GM23338 (cell line): Measurements from ENCODE around the gene LRP1B. TPM values are rescaled to one million over a fixed set of nuclear protein-coding genes. Genes with fewer than 3 reads are reported as not detected.

Experiments
- ATAC-seq: fragments of 200-7000 bp; cut with Tn5 transposase; 3 replicates; pipeline ENCODE4 v1.9.1; 2020
- DNase-seq: peaks from one replicate; pipeline ENCODE4 v3.0.0-alpha.2; 2015; ENCODE audit warnings: low spot score
- H2AFZ ChIP-seq: fragments of 200-600 bp; sonication (generic); 2 replicates; pipeline ENCODE4 v1.8.0; 2016; ENCODE audit warnings: antibody characterized with exemption, mild to moderate bottlenecking, moderate library complexity
- H3F3A ChIP-seq: fragments of 200-600 bp; sonication (generic); replicated peaks from 2 replicates; pipeline ENCODE4 v1.8.0; 2017; ENCODE audit warnings: antibody characterized with exemption, mixed run types, low read depth
- H3K27ac ChIP-seq: fragments of 200-600 bp; sonication (generic); 2 replicates; pipeline ENCODE4 v1.6.1; 2016; ENCODE audit warnings: low read depth
- H3K27me3 ChIP-seq: fragments of 200-600 bp; sonication (generic); 2 replicates; pipeline ENCODE4 v1.8.0; 2016; ENCODE audit warnings: mild to moderate bottlenecking, mixed run types, moderate library complexity; ENCODE audit not compliant: insufficient read depth
- H3K36me3 ChIP-seq: fragments of 200-600 bp; sonication (generic); 2 replicates; pipeline ENCODE4 v1.8.0; 2016; ENCODE audit warnings: mild to moderate bottlenecking; ENCODE audit not compliant: insufficient read depth
- H3K4me1 ChIP-seq: fragments of 200-600 bp; sonication (generic); 2 replicates; pipeline ENCODE4 v1.8.0; 2016; ENCODE audit warnings: mild to moderate bottlenecking, moderate library complexity; ENCODE audit not compliant: insufficient read depth
- H3K4me2 ChIP-seq: fragments of 200-600 bp; sonication (generic); 2 replicates; pipeline ENCODE4 v1.7.1; 2017; ENCODE audit warnings: mixed run types
- H3K4me3 ChIP-seq: fragments of 200-600 bp; sonication (generic); 2 replicates; pipeline ENCODE4 v1.6.1; 2016; ENCODE audit warnings: mixed run types
- H3K79me2 ChIP-seq: fragments of 200-600 bp; sonication (generic); replicated peaks from 2 replicates; pipeline ENCODE4 v1.8.0; 2017; ENCODE audit warnings: mild to moderate bottlenecking; ENCODE audit not compliant: insufficient read depth
- H3K9me2 ChIP-seq: fragments of 200-600 bp; sonication (generic); 2 replicates; pipeline ENCODE4 v1.8.0; 2017; ENCODE audit not compliant: insufficient read depth
- H4K20me1 ChIP-seq: fragments of 200-600 bp; sonication (generic); replicated peaks from 2 replicates; pipeline ENCODE4 v1.8.0; 2017; ENCODE audit warnings: mild to moderate bottlenecking; ENCODE audit not compliant: insufficient read depth
- H3K27ac Mint-ChIP-seq: 2 replicates; pipeline ENCODE4 v1.8.0; 2020; ENCODE audit warnings: inconsistent platforms, mild to moderate bottlenecking, moderate library complexity, mixed read lengths
- H3K27me3 Mint-ChIP-seq: 3 replicates; pipeline ENCODE4 v1.8.0; 2022; ENCODE audit warnings: low read depth, mild to moderate bottlenecking, moderate library complexity, mixed read lengths, inconsistent platforms; ENCODE audit not compliant: insufficient read depth, poor library complexity
- H3K36me3 Mint-ChIP-seq: 3 replicates; pipeline ENCODE4 v1.8.0; 2021; ENCODE audit warnings: low read depth, mild to moderate bottlenecking, inconsistent platforms, moderate library complexity, mixed read lengths
- H3K4me1 Mint-ChIP-seq: 3 replicates; pipeline ENCODE4 v1.8.0; 2020; ENCODE audit warnings: mild to moderate bottlenecking, inconsistent platforms, mixed read lengths
- H3K4me3 Mint-ChIP-seq: 3 replicates; pipeline ENCODE4 v1.8.0; 2021; ENCODE audit warnings: moderate library complexity, mild to moderate bottlenecking, inconsistent platforms, mixed read lengths
- H3K9me3 Mint-ChIP-seq: 3 replicates; pipeline ENCODE4 v1.8.0; 2020; ENCODE audit warnings: moderate library complexity, mild to moderate bottlenecking, inconsistent platforms, mixed read lengths
- CREB1 ChIP-seq: fragments of 250-450 bp; sonication (Bioruptor Pico); IDR thresholded peaks from 2 replicates; pipeline ENCODE4 v1.5.0; 2020; ENCODE audit warnings: low read depth, mild to moderate bottlenecking, moderate library complexity
- EZH2 ChIP-seq: fragments of 200-600 bp; sonication (generic); IDR thresholded peaks from one replicate; pipeline ENCODE4 v1.8.0; 2017; ENCODE audit warnings: antibody characterized with exemption, mild to moderate bottlenecking, low read depth; ENCODE audit not compliant: unreplicated experiment
- EZH2phosphoT487 ChIP-seq: fragments of 200-600 bp; sonication (generic); IDR thresholded peaks from one replicate; pipeline ENCODE4 v1.8.1; 2018; ENCODE audit warnings: antibody characterized with exemption; ENCODE audit not compliant: unreplicated experiment
- JUNB ChIP-seq: IDR thresholded peaks from one replicate; pipeline ENCODE4 v1.6.1; 2016; ENCODE audit warnings: antibody characterized with exemption; ENCODE audit not compliant: unreplicated experiment
- NANOG ChIP-seq: IDR thresholded peaks from 2 replicates; pipeline ENCODE4 v1.6.1; 2016; ENCODE audit warnings: antibody characterized with exemption, borderline replicate concordance
- POLR2AphosphoS5 ChIP-seq: IDR thresholded peaks from 2 replicates; pipeline ENCODE4 v1.6.1; 2016; ENCODE audit warnings: antibody characterized with exemption, low read depth
- STAT1 ChIP-seq: IDR thresholded peaks from one replicate; pipeline ENCODE4 v1.6.1; 2016; ENCODE audit warnings: antibody characterized with exemption; ENCODE audit not compliant: unreplicated experiment
- ZNF331 ChIP-seq: fragments of 250-450 bp; sonication (Bioruptor Pico); IDR thresholded peaks from 2 replicates; pipeline ENCODE4 v1.5.0; 2020; ENCODE audit warnings: low read depth, mild to moderate bottlenecking, moderate library complexity
- polyA plus RNA-seq: library from polyadenylated mRNA; unstranded; fragments of >200 nt; fragmentation: Nextera tagmentation; extraction: Ambion mirVana; gene quantifications from 2 replicates; pipeline ENCODE4 v1.2.1, GENCODE V29; 2016
- total RNA-seq: library from RNA; depleted of rRNA; stranded (reverse); fragments of >200 nt; shearing (Covaris generic); gene quantifications from 2 replicates; pipeline ENCODE4 v1.2.3, GENCODE V29; 2014
- TF ChIP-seq, protein P1 (sequence below): fragments of 250-450 bp; sonication (Bioruptor Pico); IDR thresholded peaks from 2 replicates; pipeline ENCODE4 v1.5.0; 2020; ENCODE audit warnings: mild to moderate bottlenecking, moderate library complexity
- TF ChIP-seq, protein P2 (sequence below): IDR thresholded peaks from 2 replicates; pipeline ENCODE4 v1.6.1; 2016; ENCODE audit warnings: antibody characterized with exemption

Gene LRP1B
- total and polyA plus RNA-seq, 2 experiments from 2014 or later, result 0.15 to 0.97 TPM

DNA sequence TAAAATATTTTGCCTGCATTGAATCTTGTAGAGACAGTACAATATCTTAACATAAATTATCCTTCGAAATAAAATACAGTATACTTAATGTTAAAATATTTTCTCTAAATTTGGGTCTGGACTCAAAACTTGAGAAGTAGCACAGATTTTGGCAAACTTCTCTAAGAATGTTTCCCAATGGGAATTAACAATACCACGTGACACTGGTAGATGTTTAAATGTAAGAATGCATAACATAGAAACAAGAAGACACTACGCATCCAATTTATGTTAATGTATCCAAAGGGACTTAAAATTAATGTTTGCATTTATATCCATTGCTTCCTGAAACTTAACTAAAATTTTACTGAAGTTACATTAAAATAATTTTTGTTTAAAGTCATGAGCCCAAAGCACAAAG lies 1460.9 kb downstream of the LRP1B start (continued):
- TF ChIP-seq, protein P1, sequence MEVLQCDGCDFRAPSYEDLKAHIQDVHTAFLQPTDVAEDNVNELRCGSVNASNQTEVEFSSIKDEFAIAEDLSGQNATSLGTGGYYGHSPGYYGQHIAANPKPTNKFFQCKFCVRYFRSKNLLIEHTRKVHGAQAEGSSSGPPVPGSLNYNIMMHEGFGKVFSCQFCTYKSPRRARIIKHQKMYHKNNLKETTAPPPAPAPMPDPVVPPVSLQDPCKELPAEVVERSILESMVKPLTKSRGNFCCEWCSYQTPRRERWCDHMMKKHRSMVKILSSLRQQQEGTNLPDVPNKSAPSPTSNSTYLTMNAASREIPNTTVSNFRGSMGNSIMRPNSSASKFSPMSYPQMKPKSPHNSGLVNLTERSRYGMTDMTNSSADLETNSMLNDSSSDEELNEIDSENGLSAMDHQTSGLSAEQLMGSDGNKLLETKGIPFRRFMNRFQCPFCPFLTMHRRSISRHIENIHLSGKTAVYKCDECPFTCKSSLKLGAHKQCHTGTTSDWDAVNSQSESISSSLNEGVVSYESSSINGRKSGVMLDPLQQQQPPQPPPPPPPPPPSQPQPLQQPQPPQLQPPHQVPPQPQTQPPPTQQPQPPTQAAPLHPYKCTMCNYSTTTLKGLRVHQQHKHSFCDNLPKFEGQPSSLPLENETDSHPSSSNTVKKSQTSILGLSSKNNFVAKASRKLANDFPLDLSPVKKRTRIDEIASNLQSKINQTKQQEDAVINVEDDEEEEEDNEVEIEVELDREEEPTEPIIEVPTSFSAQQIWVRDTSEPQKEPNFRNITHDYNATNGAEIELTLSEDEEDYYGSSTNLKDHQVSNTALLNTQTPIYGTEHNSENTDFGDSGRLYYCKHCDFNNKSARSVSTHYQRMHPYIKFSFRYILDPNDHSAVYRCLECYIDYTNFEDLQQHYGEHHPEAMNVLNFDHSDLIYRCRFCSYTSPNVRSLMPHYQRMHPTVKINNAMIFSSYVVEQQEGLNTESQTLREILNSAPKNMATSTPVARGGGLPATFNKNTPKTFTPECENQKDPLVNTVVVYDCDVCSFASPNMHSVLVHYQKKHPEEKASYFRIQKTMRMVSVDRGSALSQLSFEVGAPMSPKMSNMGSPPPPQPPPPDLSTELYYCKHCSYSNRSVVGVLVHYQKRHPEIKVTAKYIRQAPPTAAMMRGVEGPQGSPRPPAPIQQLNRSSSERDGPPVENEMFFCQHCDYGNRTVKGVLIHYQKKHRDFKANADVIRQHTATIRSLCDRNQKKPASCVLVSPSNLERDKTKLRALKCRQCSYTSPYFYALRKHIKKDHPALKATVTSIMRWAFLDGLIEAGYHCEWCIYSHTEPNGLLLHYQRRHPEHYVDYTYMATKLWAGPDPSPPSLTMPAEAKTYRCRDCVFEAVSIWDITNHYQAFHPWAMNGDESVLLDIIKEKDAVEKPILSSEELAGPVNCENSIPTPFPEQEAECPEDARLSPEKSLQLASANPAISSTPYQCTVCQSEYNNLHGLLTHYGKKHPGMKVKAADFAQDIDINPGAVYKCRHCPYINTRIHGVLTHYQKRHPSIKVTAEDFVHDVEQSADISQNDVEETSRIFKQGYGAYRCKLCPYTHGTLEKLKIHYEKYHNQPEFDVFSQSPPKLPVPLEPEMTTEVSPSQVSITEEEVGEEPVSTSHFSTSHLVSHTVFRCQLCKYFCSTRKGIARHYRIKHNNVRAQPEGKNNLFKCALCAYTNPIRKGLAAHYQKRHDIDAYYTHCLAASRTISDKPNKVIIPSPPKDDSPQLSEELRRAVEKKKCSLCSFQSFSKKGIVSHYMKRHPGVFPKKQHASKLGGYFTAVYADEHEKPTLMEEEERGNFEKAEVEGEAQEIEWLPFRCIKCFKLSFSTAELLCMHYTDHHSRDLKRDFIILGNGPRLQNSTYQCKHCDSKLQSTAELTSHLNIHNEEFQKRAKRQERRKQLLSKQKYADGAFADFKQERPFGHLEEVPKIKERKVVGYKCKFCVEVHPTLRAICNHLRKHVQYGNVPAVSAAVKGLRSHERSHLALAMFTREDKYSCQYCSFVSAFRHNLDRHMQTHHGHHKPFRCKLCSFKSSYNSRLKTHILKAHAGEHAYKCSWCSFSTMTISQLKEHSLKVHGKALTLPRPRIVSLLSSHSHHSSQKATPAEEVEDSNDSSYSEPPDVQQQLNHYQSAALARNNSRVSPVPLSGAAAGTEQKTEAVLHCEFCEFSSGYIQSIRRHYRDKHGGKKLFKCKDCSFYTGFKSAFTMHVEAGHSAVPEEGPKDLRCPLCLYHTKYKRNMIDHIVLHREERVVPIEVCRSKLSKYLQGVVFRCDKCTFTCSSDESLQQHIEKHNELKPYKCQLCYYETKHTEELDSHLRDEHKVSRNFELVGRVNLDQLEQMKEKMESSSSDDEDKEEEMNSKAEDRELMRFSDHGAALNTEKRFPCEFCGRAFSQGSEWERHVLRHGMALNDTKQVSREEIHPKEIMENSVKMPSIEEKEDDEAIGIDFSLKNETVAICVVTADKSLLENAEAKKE, result no peak
- no peak for TF ChIP-seq NANOG
- no peak for TF ChIP-seq CREB1 (CRISPR knock-in tag)
- TF ChIP-seq, protein P2, sequence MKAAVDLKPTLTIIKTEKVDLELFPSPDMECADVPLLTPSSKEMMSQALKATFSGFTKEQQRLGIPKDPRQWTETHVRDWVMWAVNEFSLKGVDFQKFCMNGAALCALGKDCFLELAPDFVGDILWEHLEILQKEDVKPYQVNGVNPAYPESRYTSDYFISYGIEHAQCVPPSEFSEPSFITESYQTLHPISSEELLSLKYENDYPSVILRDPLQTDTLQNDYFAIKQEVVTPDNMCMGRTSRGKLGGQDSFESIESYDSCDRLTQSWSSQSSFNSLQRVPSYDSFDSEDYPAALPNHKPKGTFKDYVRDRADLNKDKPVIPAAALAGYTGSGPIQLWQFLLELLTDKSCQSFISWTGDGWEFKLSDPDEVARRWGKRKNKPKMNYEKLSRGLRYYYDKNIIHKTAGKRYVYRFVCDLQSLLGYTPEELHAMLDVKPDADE, result no peak
- no peak for TF ChIP-seq ZNF331
- TF ChIP-seq EZH2, result no peak
- no peak for TF ChIP-seq EZH2phosphoT487
- TF ChIP-seq JUNB, result no peak
- TF ChIP-seq STAT1, result no peak
- no peak for TF ChIP-seq POLR2AphosphoS5

DNA sequence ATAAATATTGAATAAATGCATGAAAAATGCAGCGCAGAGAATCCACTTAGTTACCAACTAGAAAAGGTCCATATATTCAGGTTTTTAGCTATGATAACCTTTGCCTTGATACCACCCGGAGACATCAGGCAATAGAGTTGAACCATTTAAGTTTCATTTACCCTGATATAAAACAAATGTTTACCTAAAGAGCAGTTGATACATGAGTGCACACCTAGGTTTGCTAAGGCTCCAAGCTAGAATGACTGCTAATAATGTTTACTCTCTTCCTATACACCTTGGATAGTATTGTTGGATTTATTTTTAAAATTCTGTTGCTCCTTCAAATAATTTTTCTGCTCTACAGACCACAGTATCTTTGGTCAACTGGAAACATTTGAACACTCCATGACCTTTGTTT lies 1463.6 kb downstream of the LRP1B start:
- no peak for TF ChIP-seq EZH2phosphoT487
- Histone ChIP-seq H4K20me1 (no peaks in the 10 kb centered on the region), H3K4me2 (no peak overlapping the region), H3F3A (no peaks in the 10 kb centered on the region), H3K9me2 (no peaks in the 10 kb centered on the region), H3K27me3 (no peaks in the 10 kb centered on the region), H3K4me3 (no peak overlapping the region), H3K79me2 (no peaks in the 10 kb centered on the region), H2AFZ (no peak overlapping the region), H3K27ac (no peak overlapping the region), H3K36me3 (no peaks in the 10 kb centered on the region), H3K4me1 (no peaks in the 10 kb centered on the region)
- Mint-ChIP-seq H3K4me3 (no peak overlapping the region), H3K4me1 (no peaks in the 10 kb centered on the region; the same call in 2 of the 3 replicates), H3K9me3 (no peaks in the 10 kb centered on the region), H3K36me3 (no peaks in the 10 kb centered on the region), H3K27ac (0 out of 2 replicates have a peak overlapping the region, but pooled peaks have one; percentile 33), H3K27me3 (no peaks in the 10 kb centered on the region)
- ATAC-seq (no peak), DNase-seq (no peak)
